ENCODE results near the gene ENTPD6. TPM values are rescaled to one million over a fixed set of nuclear protein-coding genes. Genes with fewer than 3 reads are reported as not detected.
A peak's percentile ranks its signal among the peaks of the same experiment; 100 is the strongest.

Gene ENTPD6
- total and polyA plus RNA-seq, 2 of the 4 experiments (the other 2 are of a cell fraction): 61.1 to 98.6 TPM

DNA sequence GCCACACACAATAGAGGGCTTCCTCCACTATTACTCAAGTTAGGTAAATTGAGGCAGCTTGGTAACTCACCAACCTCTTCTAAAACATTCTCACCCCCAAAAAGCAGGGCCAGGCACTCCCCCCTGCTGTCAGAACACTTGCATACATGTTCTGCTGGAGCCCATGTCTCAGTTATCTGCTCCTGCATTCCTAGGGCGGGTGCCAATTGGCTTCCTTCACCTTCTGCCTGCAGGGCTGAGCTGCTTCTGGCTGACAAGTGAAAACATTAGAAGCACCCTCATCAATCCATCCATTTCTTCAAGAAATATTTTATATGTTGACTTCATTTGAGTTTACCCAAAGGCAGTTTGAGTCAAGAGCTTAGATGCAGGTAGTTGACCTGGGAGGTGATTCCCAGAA, 4.5 kb upstream of the ENTPD6 start:
- no TSS peak for BruUV-seq (replicated peaks)
- no peak overlapping the region for H4K8ac ChIP-seq (ENCODE audit: low read depth in 2 of 2, low read length in 2 of 2)
- intact Hi-C loops (cut with micrococcal nuclease): no loop called here

More for the DNA sequence above, 4.5 kb upstream of the ENTPD6 start:
- peak overlapping the region; percentile 55 for H2AK9ac ChIP-seq (replicated peaks; ENCODE audit: low read depth, low read length, poor library complexity)
- WGBS, 2 experiments (ENCODE audit: extremely low coverage in 2 of 2, insufficient read length in 1 of 2): no CpG with 5 or more reads among the region's 1 CpG
- no peak overlapping the region for H3K27ac ChIP-seq (ENCODE audit: insufficient read depth, low read length)
- no peak for DNase-seq
- H2AFZ ChIP-seq (replicated peaks; ENCODE audit: low read length, poor library complexity): no peak overlapping the region
- TF ChIP-seq SMC3 (IDR thresholded peaks at IDR 0.05; ENCODE audit: low read depth, low read length) (no peak), CEBPB (IDR thresholded peaks at IDR 0.05; ENCODE audit: low read depth, low read length) (no peak), RCOR1 (IDR thresholded peaks at IDR 0.05; ENCODE audit: insufficient replicate concordance, low read length) (no peak), MXI1 (IDR thresholded peaks at IDR 0.05; ENCODE audit: borderline replicate concordance, low read depth, low read length) (no peak), CHD1 (IDR thresholded peaks at IDR 0.05; ENCODE audit: low read depth, low read length) (no peak), MAZ (IDR thresholded peaks at IDR 0.05; ENCODE audit: borderline replicate concordance, low read depth, low read length) (no peak), NFE2L2 (IDR thresholded peaks at IDR 0.05; ENCODE audit: low read depth, low read length) (no peak), FOS (IDR thresholded peaks at IDR 0.05; ENCODE audit: low read depth, low read length) (no peak), RAD21 (IDR thresholded peaks at IDR 0.05; ENCODE audit: low read length) (no peak), BHLHE40 (IDR thresholded peaks at IDR 0.05; ENCODE audit: low read depth, low read length) (no peak), POLR2A (IDR thresholded peaks at IDR 0.05; ENCODE audit: low read depth, low read length) (no peak), RFX5 (IDR thresholded peaks at IDR 0.05; ENCODE audit: low read depth, low read length) (no peak), MAFK (IDR thresholded peaks at IDR 0.05; ENCODE audit: low read depth, low read length) (no peak)
- TF ChIP-seq, protein P1, sequence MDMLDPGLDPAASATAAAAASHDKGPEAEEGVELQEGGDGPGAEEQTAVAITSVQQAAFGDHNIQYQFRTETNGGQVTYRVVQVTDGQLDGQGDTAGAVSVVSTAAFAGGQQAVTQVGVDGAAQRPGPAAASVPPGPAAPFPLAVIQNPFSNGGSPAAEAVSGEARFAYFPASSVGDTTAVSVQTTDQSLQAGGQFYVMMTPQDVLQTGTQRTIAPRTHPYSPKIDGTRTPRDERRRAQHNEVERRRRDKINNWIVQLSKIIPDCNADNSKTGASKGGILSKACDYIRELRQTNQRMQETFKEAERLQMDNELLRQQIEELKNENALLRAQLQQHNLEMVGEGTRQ (IDR thresholded peaks at IDR 0.05; ENCODE audit: low read depth, low read length): no peak
- TF ChIP-seq, protein P2, sequence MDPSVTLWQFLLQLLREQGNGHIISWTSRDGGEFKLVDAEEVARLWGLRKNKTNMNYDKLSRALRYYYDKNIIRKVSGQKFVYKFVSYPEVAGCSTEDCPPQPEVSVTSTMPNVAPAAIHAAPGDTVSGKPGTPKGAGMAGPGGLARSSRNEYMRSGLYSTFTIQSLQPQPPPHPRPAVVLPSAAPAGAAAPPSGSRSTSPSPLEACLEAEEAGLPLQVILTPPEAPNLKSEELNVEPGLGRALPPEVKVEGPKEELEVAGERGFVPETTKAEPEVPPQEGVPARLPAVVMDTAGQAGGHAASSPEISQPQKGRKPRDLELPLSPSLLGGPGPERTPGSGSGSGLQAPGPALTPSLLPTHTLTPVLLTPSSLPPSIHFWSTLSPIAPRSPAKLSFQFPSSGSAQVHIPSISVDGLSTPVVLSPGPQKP (IDR thresholded peaks at IDR 0.05; ENCODE audit: borderline replicate concordance, low read depth, low read length): no peak
- TF ChIP-seq, protein P3, sequence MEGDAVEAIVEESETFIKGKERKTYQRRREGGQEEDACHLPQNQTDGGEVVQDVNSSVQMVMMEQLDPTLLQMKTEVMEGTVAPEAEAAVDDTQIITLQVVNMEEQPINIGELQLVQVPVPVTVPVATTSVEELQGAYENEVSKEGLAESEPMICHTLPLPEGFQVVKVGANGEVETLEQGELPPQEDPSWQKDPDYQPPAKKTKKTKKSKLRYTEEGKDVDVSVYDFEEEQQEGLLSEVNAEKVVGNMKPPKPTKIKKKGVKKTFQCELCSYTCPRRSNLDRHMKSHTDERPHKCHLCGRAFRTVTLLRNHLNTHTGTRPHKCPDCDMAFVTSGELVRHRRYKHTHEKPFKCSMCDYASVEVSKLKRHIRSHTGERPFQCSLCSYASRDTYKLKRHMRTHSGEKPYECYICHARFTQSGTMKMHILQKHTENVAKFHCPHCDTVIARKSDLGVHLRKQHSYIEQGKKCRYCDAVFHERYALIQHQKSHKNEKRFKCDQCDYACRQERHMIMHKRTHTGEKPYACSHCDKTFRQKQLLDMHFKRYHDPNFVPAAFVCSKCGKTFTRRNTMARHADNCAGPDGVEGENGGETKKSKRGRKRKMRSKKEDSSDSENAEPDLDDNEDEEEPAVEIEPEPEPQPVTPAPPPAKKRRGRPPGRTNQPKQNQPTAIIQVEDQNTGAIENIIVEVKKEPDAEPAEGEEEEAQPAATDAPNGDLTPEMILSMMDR (conservative IDR thresholded peaks at IDR 0.05; ENCODE audit: low read depth, low read length): no peak
- H2BK15ac ChIP-seq (ENCODE audit: low read depth, low read length): no peak overlapping the region
- ChIA-PET CTCF (interaction anchor here (1.0 kb wide), 1 partner anchor 12 kb away, joined by 3 read pairs; no protein-coding TSS in a partner anchor), POLR2A (ENCODE audit: unreplicated experiment) (no interaction called here)
- H4K5ac ChIP-seq (ENCODE audit: low read depth, low read length): no peak overlapping the region
- no peak overlapping the region for H3K23ac ChIP-seq (ENCODE audit: low read depth, low read length)
- peaks cover 28% of the 10 kb centered on the region for H3K27me3 ChIP-seq (ENCODE audit: control insufficient read depth, insufficient read depth, low read length)
- dilution Hi-C loops (cut with HindIII; ENCODE audit: low sequenced_read_pairs, unreplicated experiment) (no loop called here), in situ Hi-C loops (cut with MboI; ENCODE audit: low sequenced_read_pairs) (loop anchor here (10.0 kb wide), 3 partner anchors 64 to 224 kb away; no protein-coding TSS in a partner anchor)
- no peak overlapping the region for H3K4me2 ChIP-seq (ENCODE audit: low read depth, low read length)
- no peaks in the 10 kb centered on the region for H4K20me1 ChIP-seq (ENCODE audit: insufficient read depth, low read length)
- no peak for ATAC-seq (ENCODE audit: low read depth)
- no peaks in the 10 kb centered on the region for H3K36me3 ChIP-seq (ENCODE audit: control insufficient read depth, insufficient read depth, low read length)
- no peak overlapping the region for H2AK5ac ChIP-seq (ENCODE audit: low read depth, low read length)
- no peak overlapping the region for H2BK20ac ChIP-seq (ENCODE audit: low read depth, low read length)
- H3K18ac ChIP-seq (ENCODE audit: low read depth, low read length): no peak overlapping the region
- H3K56ac ChIP-seq (ENCODE audit: extremely low read depth, insufficient read depth, low read length): no peak overlapping the region
- H3K79me1 ChIP-seq (ENCODE audit: low read depth in 1 of 2, low read length in 2 of 2): peaks cover 0 to 3% of the 10 kb centered on the region in 2 experiments; a peak in 3 of 4 replicates
- no peak overlapping the region for H3K4me3 ChIP-seq (ENCODE audit: insufficient read depth, low read depth, low read length)
- H3K9ac ChIP-seq (ENCODE audit: low read depth, low read length): no peak overlapping the region
- H3K4ac ChIP-seq (ENCODE audit: low read depth, low read length): no peak overlapping the region
- H2BK120ac ChIP-seq (ENCODE audit: low read depth, low read length): no peak overlapping the region
- H3K4me1 ChIP-seq (ENCODE audit: control insufficient read depth, insufficient read depth, low read length): no peaks in the 10 kb centered on the region
- H3K14ac ChIP-seq (replicated peaks; ENCODE audit: low read depth, low read length): no peak overlapping the region
- peaks cover 4% of the 10 kb centered on the region; the same call in 1 of the 2 replicates for H3K9me3 ChIP-seq (ENCODE audit: control insufficient read depth, insufficient read depth, low read length)
- H4K91ac ChIP-seq (ENCODE audit: insufficient read depth, low read depth, low read length): no peak overlapping the region
- H3K9me1 ChIP-seq (ENCODE audit: insufficient read depth, low read length): no peaks in the 10 kb centered on the region
- H2BK5ac ChIP-seq (ENCODE audit: low read depth, low read length, poor library complexity, severe bottlenecking): no peak overlapping the region

Measured in IMR-90 (cell line).